Spinal cord (tissue), 10 donors: ENCODE results near the gene ATG5. TPM values are rescaled to one million over a fixed set of nuclear protein-coding genes. Genes with fewer than 3 reads are reported as not detected.
A peak's percentile ranks its signal among the peaks of the same experiment; 100 is the strongest.

Experiments
- DNase-seq, 6 donors: peaks; one replicate each; pipeline versions ENCODE4 v3.0.0 to v3.0.0-alpha.2; 2013 to 2015; ENCODE audit warnings: low spot score in 6 of 6, low read depth in 4 of 6
- H3K27ac ChIP-seq: one replicate; pipeline ENCODE4 v1.5.1; 2013; ENCODE audit warnings: low read depth, low read length, control low read depth
- H3K27me3 ChIP-seq: one replicate; pipeline ENCODE4 v1.6.1; 2013; ENCODE audit warnings: low read length; ENCODE audit not compliant: control insufficient read depth, insufficient read depth
- H3K36me3 ChIP-seq: one replicate; pipeline ENCODE4 v1.6.1; 2013; ENCODE audit warnings: low read length; ENCODE audit not compliant: control insufficient read depth, insufficient read depth
- H3K4me1 ChIP-seq: one replicate; pipeline ENCODE4 v1.6.1; 2013; ENCODE audit warnings: low read length; ENCODE audit not compliant: control insufficient read depth, insufficient read depth
- H3K4me3 ChIP-seq: one replicate; pipeline ENCODE4 v1.5.1; 2013; ENCODE audit warnings: low read depth, low read length, control low read depth
- H3K9me3 ChIP-seq: one replicate; pipeline ENCODE4 v1.6.1; 2013; ENCODE audit warnings: low read length; ENCODE audit not compliant: control insufficient read depth, insufficient read depth
- WGBS: methylation state at CpG from one replicate; pipeline ENCODE4 v1.1.5; 2013; ENCODE audit warnings: missing lambda C conversion rate; ENCODE audit not compliant: insufficient coverage; 5-methylcytosine and 5-hydroxymethylcytosine counted together
- polyA plus RNA-seq, 2 donors: library from polyadenylated mRNA; unstranded; fragments of 120-200 nt; gene quantifications; one replicate each; pipeline ENCODE4 v1.2.1, GENCODE V29; 2013; ENCODE audit not compliant: insufficient read length in 2 of 2
- total RNA-seq, 2 donors: library from RNA; depleted of rRNA in 1 of 2; stranded (reverse); fragments of 120-200 nt in 1 of 2; fragments of >200 nt in 1 of 2; gene quantifications; one replicate each; pipeline versions ENCODE4 v1.2.3 to v1.2.4, GENCODE V29; 2013 to 2014
- donor health status: healthy.

Gene ATG5
- total and polyA plus RNA-seq, 4 donors: 29.1 to 63.8 (median 35.4) TPM

GRCh38 chr6:106145741-106146227 lies 179.8 kb downstream of the ATG5 start:
- no peak overlapping the region for H3K27ac ChIP-seq
- H3K4me3 ChIP-seq: no peak overlapping the region
- H3K36me3 ChIP-seq: no peaks in the 10 kb centered on the region
- H3K27me3 ChIP-seq: no peaks in the 10 kb centered on the region
- H3K9me3 ChIP-seq: no peaks in the 10 kb centered on the region
- peaks cover 5% of the 10 kb centered on the region for H3K4me1 ChIP-seq
- WGBS: 12% methylated on average over 6 of the region's 7 CpGs
- peak in 1 of 6 donors; percentile 26 for DNase-seq

- H3K4me1 ChIP-seq: peaks cover 5% of the 10 kb centered on the region
- no peaks in the 10 kb centered on the region for H3K9me3 ChIP-seq
- no peaks in the 10 kb centered on the region for H3K36me3 ChIP-seq
- H3K27me3 ChIP-seq: no peaks in the 10 kb centered on the region
- no peak overlapping the region for H3K27ac ChIP-seq
- no peak for DNase-seq
- no peak overlapping the region for H3K4me3 ChIP-seq
- WGBS: 76% methylated on average over 4 of the region's 4 CpGs
Measured at GRCh38 chr6:106145144-106145543, 180.4 kb downstream of the ATG5 start.

- H3K36me3 ChIP-seq: no peaks in the 10 kb centered on the region
- no peak overlapping the region for H3K27ac ChIP-seq
- no peaks in the 10 kb centered on the region for H3K27me3 ChIP-seq
- peaks cover 5% of the 10 kb centered on the region for H3K4me1 ChIP-seq
- H3K9me3 ChIP-seq: no peaks in the 10 kb centered on the region
- DNase-seq: no peak
- no peak overlapping the region for H3K4me3 ChIP-seq
- WGBS: 95% methylated on average over 3 of the region's 12 CpGs
Measured at GRCh38 chr6:106143665-106144064, 181.9 kb downstream of the ATG5 start.

- 73% methylated on average over 1 of the region's 2 CpGs for WGBS
Measured at GRCh38 chr6:106142876-106143431, 182.6 kb downstream of the ATG5 start.

GRCh38 chr6:106141441-106142237 lies 183.9 kb downstream of the ATG5 start:
- H3K9me3 ChIP-seq: no peaks in the 10 kb centered on the region
- H3K27ac ChIP-seq: no peak overlapping the region
- DNase-seq: no peak
- no peaks in the 10 kb centered on the region for H3K36me3 ChIP-seq
- peaks cover 5% of the 10 kb centered on the region for H3K4me1 ChIP-seq
- WGBS: 95% methylated on average over 4 of the region's 9 CpGs
- H3K27me3 ChIP-seq: no peaks in the 10 kb centered on the region
- H3K4me3 ChIP-seq: no peak overlapping the region

More at GRCh38 chr6:106142876-106143431, 182.6 kb downstream of the ATG5 start:
- Histone ChIP-seq H3K36me3 (no peaks in the 10 kb centered on the region), H3K4me1 (peaks cover 5% of the 10 kb centered on the region), H3K27ac (no peak overlapping the region), H3K4me3 (no peak overlapping the region), H3K27me3 (no peaks in the 10 kb centered on the region), H3K9me3 (no peaks in the 10 kb centered on the region)
- no peak for DNase-seq

GRCh38 chr6:106138151-106138550 lies 187.4 kb downstream of the ATG5 start:
- H3K4me3 ChIP-seq: no peak overlapping the region
- 89% methylated on average over 6 of the region's 6 CpGs for WGBS
- H3K9me3 ChIP-seq: no peaks in the 10 kb centered on the region
- H3K36me3 ChIP-seq: no peaks in the 10 kb centered on the region
- H3K4me1 ChIP-seq: no peaks in the 10 kb centered on the region
- DNase-seq: no peak
- H3K27ac ChIP-seq: no peak overlapping the region
- no peaks in the 10 kb centered on the region for H3K27me3 ChIP-seq

- no peaks in the 10 kb centered on the region for H3K4me1 ChIP-seq
- DNase-seq: no peak
- no peak overlapping the region for H3K27ac ChIP-seq
- H3K4me3 ChIP-seq: no peak overlapping the region
- no peaks in the 10 kb centered on the region for H3K36me3 ChIP-seq
- H3K9me3 ChIP-seq: no peaks in the 10 kb centered on the region
- no peaks in the 10 kb centered on the region for H3K27me3 ChIP-seq
- 95% methylated on average over 3 of the region's 5 CpGs for WGBS
Measured at GRCh38 chr6:106136845-106137244, 188.7 kb downstream of the ATG5 start.

GRCh38 chr6:106135911-106136571 lies 189.5 kb downstream of the ATG5 start:
- Histone ChIP-seq H3K27ac (no peak overlapping the region), H3K4me3 (no peak overlapping the region), H3K4me1 (no peaks in the 10 kb centered on the region), H3K9me3 (no peaks in the 10 kb centered on the region), H3K36me3 (no peaks in the 10 kb centered on the region), H3K27me3 (no peaks in the 10 kb centered on the region)
- WGBS: 92% methylated on average over 8 of the region's 16 CpGs
- no peak for DNase-seq

GRCh38 chr6:106134906-106135634 lies 190.5 kb downstream of the ATG5 start:
- 82% methylated on average over 13 of the region's 18 CpGs for WGBS
- no peak for DNase-seq
- H3K27ac ChIP-seq: no peak overlapping the region
- H3K9me3 ChIP-seq: no peaks in the 10 kb centered on the region
- no peaks in the 10 kb centered on the region for H3K4me1 ChIP-seq
- no peaks in the 10 kb centered on the region for H3K36me3 ChIP-seq
- H3K27me3 ChIP-seq: no peaks in the 10 kb centered on the region
- H3K4me3 ChIP-seq: no peak overlapping the region
